ENCODE data around the gene METRNL.

DNA sequence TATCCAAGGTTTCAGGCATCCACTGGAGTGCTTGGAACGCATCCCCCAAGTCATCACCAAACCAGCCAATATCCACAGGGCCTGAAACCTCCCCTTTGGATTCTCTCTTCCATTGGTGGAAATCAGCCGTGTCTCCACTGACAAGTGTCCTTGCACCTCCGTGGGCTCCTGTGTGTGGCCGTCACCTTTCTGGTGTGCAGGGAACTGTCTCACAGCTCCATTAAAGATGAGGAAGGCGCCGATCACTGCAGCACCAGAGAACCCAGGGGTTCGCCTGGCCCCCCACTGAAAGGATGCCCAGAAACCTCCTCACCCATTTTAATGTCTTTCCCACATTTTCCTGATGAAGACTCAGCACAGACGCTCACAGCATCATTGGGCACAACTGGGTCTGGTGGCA lies 17.8 kb upstream of the METRNL start:
- TF ChIP-seq POLR2AphosphoS5 (IDR thresholded peaks at IDR 0.05; ENCODE audit: low read depth, low read length) = no peak
- no peak for TF ChIP-seq POLR2A (IDR thresholded peaks at IDR 0.05; ENCODE audit: low read depth, low read length)
- no peak for TF ChIP-seq TAF1 (IDR thresholded peaks at IDR 0.05; ENCODE audit: borderline replicate concordance, low read depth, low read length)
